Calu3 (cell line): ENCODE data around the gene CD2AP. TPM values are rescaled to one million over a fixed set of nuclear protein-coding genes. Genes with fewer than 3 reads are reported as not detected.

Source experiments
- Bru-seq: library from RNA; stranded (reverse); fragments of 400-500 nt; gene quantifications from one replicate; lab custom pipeline; 2021; lab: Mats Ljungman, UMichigan
- BruChase-seq, 2 experiments: library from RNA; stranded (reverse); fragments of 400-500 nt; gene quantifications; one replicate each; lab custom pipeline; 2021; lab: Mats Ljungman, UMichigan
- BruUV-seq: library from RNA; stranded (reverse); fragments of 400-500 nt; replicated peaks from 2 replicates; lab custom pipeline; 2021; lab: Mats Ljungman, UMichigan
- CTCF ChIA-PET: fragments of 300-600 bp; sonication (Branson Sonifier 250); formaldehyde crosslinking; loops from one replicate; lab custom pipeline; 2022; ENCODE audit warnings: antibody characterized with exemption; lab: Charles Lee
- DNase-seq: peaks from one replicate; pipeline ENCODE4 v3.0.0; 2022
- H3K27ac Mint-ChIP-seq: one replicate; pipeline ENCODE4 v1.8.0; 2022; ENCODE audit warnings: mixed read lengths; ENCODE audit not compliant: unreplicated experiment
- H3K27me3 Mint-ChIP-seq: one replicate; pipeline ENCODE4 v1.8.0; 2022; ENCODE audit warnings: mixed read lengths; ENCODE audit not compliant: unreplicated experiment
- H3K36me3 Mint-ChIP-seq: one replicate; pipeline ENCODE4 v1.8.0; 2022; ENCODE audit warnings: mild to moderate bottlenecking, moderate library complexity, mixed read lengths; ENCODE audit not compliant: insufficient read depth, unreplicated experiment
- H3K4me1 Mint-ChIP-seq: one replicate; pipeline ENCODE4 v1.8.0; 2022; ENCODE audit warnings: mild to moderate bottlenecking, low read depth, mixed read lengths; ENCODE audit not compliant: unreplicated experiment
- H3K4me3 Mint-ChIP-seq: one replicate; pipeline ENCODE4 v1.8.0; 2022; ENCODE audit warnings: mild to moderate bottlenecking, low read depth, moderate library complexity, mixed read lengths; ENCODE audit not compliant: unreplicated experiment
- H3K9me3 Mint-ChIP-seq: one replicate; pipeline ENCODE4 v1.8.0; 2022; ENCODE audit warnings: low read depth, mixed read lengths; ENCODE audit not compliant: unreplicated experiment
- intact Hi-C: fragments of 100-400 bp; cut with micrococcal nuclease; formaldehyde crosslinking; loops from one replicate; pipeline ENCODE4 v1.10.0; 2022; ENCODE audit not compliant: unreplicated experiment
- long read RNA-seq: library from polyadenylated mRNA; stranded (forward); transcript quantifications from one replicate; pipeline ENCODE4 v2.0.0, GENCODE V29; 2022
- total RNA-seq: library from RNA; stranded (reverse); gene quantifications from 2 replicates; pipeline ENCODE4 v1.2.3, GENCODE V29; 2022
- TF ChIP-seq, protein P1 (sequence below): fragments of 200-600 bp; IDR thresholded peaks from one replicate; pipeline ENCODE4 v1.8.0; 2022; ENCODE audit warnings: antibody characterized with exemption; ENCODE audit not compliant: unreplicated experiment

Gene CD2AP
- 105 and 121 TPM in 2 replicates for total RNA-seq
- percentile 98 among the genes with signal in this experiment for Bru-seq, nascent RNA
- BruChase-seq, experiment 1, labeled RNA remaining after a 6-hour chase: percentile 93 among the genes with signal in this experiment
- BruChase-seq, experiment 2, labeled RNA remaining after a 2-hour chase: percentile 92 among the genes with signal in this experiment
- long read RNA-seq, full-length matches to known transcripts: 69 of 100 reads
- long read RNA-seq, partial matches to known transcripts: 19 of 100 reads
- long read RNA-seq, other reads (novel, unspliced or antisense): 12 of 100 reads

DNA sequence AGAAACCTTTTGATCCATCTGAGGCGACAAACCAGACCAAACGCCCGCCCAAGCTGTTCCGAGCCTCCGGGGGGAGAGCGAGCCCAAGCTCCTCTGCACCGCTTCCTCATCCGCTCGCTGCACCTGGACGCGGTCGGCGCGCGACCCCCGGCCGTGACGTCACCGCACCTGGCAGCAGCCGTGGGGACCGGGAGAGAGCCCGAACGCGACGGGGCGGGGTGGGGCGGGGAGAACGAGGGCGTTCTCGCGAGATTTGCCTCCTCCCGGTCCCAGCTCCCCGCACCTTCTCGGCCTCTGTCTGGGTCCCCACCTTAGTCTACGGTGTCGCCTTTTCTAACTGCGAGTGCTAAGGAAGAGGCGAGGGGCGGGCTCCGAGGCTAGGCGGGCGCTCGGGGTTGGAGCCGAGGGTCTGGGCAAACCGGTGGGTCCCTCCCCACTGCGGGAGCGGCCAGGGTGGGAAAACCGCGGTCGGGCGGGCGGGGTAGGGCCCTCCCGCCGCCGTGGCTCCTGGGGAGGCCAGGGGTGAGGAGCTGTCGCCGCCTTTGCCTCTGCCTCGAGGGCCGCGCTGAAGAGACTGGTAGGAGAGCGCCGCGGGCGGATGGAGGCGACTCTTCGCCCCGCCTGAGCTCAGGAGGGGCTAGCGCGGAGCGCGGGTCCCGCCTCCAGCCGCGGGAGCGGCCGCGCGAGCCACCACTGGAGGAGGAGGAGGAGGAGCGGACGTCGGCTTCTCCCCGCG lies at the start of gene CD2AP:
TSS of gene CD2AP (plus strand) at position 293 of the 736 bp plus-strand sequence. CDS start 456 bp downstream, outside the sequence.
- intact Hi-C loops: loop anchor here (1.0 to 2.0 kb wide), 3 partner anchors 13 to 63 kb away; no protein-coding TSS in a partner anchor
- Mint-ChIP-seq H3K27me3 (no peaks in the 10 kb centered on the region), H3K9me3 (no peaks in the 10 kb centered on the region), H3K4me1 (peaks cover 42% of the 10 kb centered on the region), H3K36me3 (peaks cover 60% of the 10 kb centered on the region), H3K27ac (peak within 1 kb of the TSS; percentile 94), H3K4me3 (peak within 1 kb of the TSS; percentile 86)
- DNase-seq: peak; percentile 96
- CTCF ChIA-PET: interaction anchor here (0.6 to 4.0 kb wide), 12 partner anchors 9 to 436 kb away, joined by 3 to 14 read pairs (median 3); no protein-coding TSS in a partner anchor
- BruUV-seq: no TSS peak
- TF ChIP-seq, protein P1, sequence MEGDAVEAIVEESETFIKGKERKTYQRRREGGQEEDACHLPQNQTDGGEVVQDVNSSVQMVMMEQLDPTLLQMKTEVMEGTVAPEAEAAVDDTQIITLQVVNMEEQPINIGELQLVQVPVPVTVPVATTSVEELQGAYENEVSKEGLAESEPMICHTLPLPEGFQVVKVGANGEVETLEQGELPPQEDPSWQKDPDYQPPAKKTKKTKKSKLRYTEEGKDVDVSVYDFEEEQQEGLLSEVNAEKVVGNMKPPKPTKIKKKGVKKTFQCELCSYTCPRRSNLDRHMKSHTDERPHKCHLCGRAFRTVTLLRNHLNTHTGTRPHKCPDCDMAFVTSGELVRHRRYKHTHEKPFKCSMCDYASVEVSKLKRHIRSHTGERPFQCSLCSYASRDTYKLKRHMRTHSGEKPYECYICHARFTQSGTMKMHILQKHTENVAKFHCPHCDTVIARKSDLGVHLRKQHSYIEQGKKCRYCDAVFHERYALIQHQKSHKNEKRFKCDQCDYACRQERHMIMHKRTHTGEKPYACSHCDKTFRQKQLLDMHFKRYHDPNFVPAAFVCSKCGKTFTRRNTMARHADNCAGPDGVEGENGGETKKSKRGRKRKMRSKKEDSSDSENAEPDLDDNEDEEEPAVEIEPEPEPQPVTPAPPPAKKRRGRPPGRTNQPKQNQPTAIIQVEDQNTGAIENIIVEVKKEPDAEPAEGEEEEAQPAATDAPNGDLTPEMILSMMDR: no peak

GRCh38 chr6:47428288-47428687 lies 49.3 kb upstream of the CD2AP start:
- CTCF ChIA-PET: no interaction called here
- Mint-ChIP-seq H3K27me3 (no peaks in the 10 kb centered on the region), H3K4me1 (peaks cover 3% of the 10 kb centered on the region), H3K36me3 (no peaks in the 10 kb centered on the region), H3K9me3 (peaks cover 11% of the 10 kb centered on the region), H3K4me3 (no peak overlapping the region), H3K27ac (no peak overlapping the region)
- no TSS peak for BruUV-seq
- no peak for DNase-seq
- TF ChIP-seq, protein P1: no peak
- intact Hi-C loops: no loop called here

- Mint-ChIP-seq H3K4me1 (no peaks in the 10 kb centered on the region), H3K27ac (peak overlapping the region; percentile 14), H3K9me3 (peaks cover 13% of the 10 kb centered on the region), H3K36me3 (no peaks in the 10 kb centered on the region), H3K4me3 (no peak overlapping the region), H3K27me3 (no peaks in the 10 kb centered on the region)
- DNase-seq: no peak
- intact Hi-C loops: no loop called here
- no TSS peak for BruUV-seq
- TF ChIP-seq, protein P1: no peak
- CTCF ChIA-PET: no interaction called here
Observed at GRCh38 chr6:47428746-47429664, 48.6 kb upstream of the CD2AP start.
